Left ventricle myocardium inferior (tissue), 1 donor: Measurements from ENCODE around the gene FNDC11. TPM values are rescaled to one million over a fixed set of nuclear protein-coding genes. Genes with fewer than 3 reads are reported as not detected.

Experiments used
- DNase-seq: peaks from one replicate; pipeline ENCODE4 v3.0.0-alpha.2; 2020
- H3K27ac ChIP-seq: fragments of 200-600 bp; replicated peaks from 2 replicates; pipeline ENCODE4 v1.8.0; 2021
- H3K27me3 ChIP-seq: fragments of 200-600 bp; 2 replicates; pipeline ENCODE4 v1.8.0; 2021; ENCODE audit warnings: low read depth
- H3K36me3 ChIP-seq: fragments of 200-600 bp; 2 replicates; pipeline ENCODE4 v1.8.0; 2021
- H3K4me1 ChIP-seq: fragments of 200-600 bp; 2 replicates; pipeline ENCODE4 v1.8.0; 2021
- H3K4me3 ChIP-seq: fragments of 200-600 bp; 2 replicates; pipeline ENCODE4 v1.8.0; 2021; ENCODE audit warnings: mild to moderate bottlenecking, moderate library complexity
- H3K9me3 ChIP-seq: fragments of 200-600 bp; replicated peaks from 2 replicates; pipeline ENCODE4 v1.8.0; 2021
- intact Hi-C: fragments of 100-400 bp; cut with micrococcal nuclease; formaldehyde crosslinking; loops from one replicate; pipeline ENCODE4 v1.11.0; 2022
- total RNA-seq: library from RNA; stranded (reverse); fragmentation: NEBNext Ultra II Directional; extraction: Animal tissue kit (Norgen Biotek cat#: 25700); gene quantifications from one replicate; pipeline ENCODE4 v1.2.1, GENCODE V29; 2021
- TF ChIP-seq, protein P1 (sequence below): fragments of 200-600 bp; IDR thresholded peaks from 2 replicates; pipeline ENCODE4 v1.8.0; 2021; ENCODE audit warnings: antibody characterized with exemption, mild to moderate bottlenecking, borderline replicate concordance
- donor health status: DM: no; HTN: yes; CAD: no; lungs with severe emphysema.

FNDC11 gene
- total RNA-seq, 1 donor from 2014 or later = 0.14 TPM

DNA sequence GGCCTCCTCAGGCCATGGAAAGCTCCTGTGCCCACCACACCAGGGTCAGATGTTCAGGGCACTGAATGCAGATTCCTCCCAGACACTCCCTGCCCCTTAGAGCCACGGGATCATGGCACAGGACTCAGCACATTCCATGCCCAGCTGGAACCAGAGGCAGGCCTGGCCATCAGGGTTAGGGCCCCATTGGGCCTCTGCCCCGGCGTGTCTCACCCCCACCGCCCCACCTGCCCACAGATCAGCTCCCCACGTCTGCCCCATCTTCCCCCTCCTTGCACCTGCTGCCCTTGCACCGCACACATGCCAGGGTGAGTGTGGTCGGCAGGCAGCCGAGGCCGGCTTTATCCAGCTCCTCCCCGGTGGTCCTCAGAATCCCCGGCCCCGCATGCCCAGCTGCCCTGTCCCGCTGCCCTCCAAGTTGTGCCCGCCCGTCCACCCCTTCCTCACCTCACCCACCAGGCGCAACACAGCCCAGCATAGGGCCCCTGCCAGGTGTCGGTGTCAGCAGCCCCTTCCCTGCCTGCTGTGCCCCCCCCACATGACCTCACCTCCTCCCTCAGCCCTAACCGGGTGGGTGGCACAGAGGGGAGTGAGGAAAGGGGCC, 4.2 kb upstream of the FNDC11 start:
- Histone ChIP-seq H3K36me3 (no peaks in the 10 kb centered on the region), H3K27ac (no peak overlapping the region), H3K27me3 (peaks cover 77% of the 10 kb centered on the region), H3K4me1 (peaks cover 14% of the 10 kb centered on the region), H3K4me3 (no peak overlapping the region), H3K9me3 (no peaks in the 10 kb centered on the region)
- TF ChIP-seq, protein P1, sequence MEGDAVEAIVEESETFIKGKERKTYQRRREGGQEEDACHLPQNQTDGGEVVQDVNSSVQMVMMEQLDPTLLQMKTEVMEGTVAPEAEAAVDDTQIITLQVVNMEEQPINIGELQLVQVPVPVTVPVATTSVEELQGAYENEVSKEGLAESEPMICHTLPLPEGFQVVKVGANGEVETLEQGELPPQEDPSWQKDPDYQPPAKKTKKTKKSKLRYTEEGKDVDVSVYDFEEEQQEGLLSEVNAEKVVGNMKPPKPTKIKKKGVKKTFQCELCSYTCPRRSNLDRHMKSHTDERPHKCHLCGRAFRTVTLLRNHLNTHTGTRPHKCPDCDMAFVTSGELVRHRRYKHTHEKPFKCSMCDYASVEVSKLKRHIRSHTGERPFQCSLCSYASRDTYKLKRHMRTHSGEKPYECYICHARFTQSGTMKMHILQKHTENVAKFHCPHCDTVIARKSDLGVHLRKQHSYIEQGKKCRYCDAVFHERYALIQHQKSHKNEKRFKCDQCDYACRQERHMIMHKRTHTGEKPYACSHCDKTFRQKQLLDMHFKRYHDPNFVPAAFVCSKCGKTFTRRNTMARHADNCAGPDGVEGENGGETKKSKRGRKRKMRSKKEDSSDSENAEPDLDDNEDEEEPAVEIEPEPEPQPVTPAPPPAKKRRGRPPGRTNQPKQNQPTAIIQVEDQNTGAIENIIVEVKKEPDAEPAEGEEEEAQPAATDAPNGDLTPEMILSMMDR = no peak
- no peak for DNase-seq
- intact Hi-C loops = no loop called here

DNA sequence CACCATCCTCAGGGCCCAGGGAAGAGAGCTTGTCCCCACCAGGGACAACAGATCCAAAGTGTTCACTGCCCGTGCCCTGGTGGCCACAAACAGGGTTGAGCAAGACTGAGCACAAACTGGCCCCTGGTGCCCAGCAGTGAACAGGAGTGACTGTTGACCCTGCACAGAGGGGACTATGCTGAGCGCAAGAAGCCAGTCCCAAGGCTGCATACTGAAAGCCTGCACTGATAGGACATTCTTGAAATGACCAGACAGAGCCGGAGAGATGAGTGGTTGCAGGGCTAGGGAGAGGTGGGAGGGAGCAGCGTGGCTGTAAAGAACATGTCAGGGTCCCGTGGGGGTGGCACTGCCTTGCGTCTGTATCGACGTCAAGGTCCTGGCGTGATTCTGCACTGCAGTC, 2.9 kb upstream of the FNDC11 start:
- Histone ChIP-seq H3K4me3 (no peak overlapping the region), H3K9me3 (no peaks in the 10 kb centered on the region), H3K36me3 (no peaks in the 10 kb centered on the region), H3K4me1 (peaks cover 14% of the 10 kb centered on the region), H3K27ac (no peak overlapping the region), H3K27me3 (peaks cover 66% of the 10 kb centered on the region)
- no peak for DNase-seq
- intact Hi-C loops = no loop called here
- TF ChIP-seq, protein P1 = no peak

DNA sequence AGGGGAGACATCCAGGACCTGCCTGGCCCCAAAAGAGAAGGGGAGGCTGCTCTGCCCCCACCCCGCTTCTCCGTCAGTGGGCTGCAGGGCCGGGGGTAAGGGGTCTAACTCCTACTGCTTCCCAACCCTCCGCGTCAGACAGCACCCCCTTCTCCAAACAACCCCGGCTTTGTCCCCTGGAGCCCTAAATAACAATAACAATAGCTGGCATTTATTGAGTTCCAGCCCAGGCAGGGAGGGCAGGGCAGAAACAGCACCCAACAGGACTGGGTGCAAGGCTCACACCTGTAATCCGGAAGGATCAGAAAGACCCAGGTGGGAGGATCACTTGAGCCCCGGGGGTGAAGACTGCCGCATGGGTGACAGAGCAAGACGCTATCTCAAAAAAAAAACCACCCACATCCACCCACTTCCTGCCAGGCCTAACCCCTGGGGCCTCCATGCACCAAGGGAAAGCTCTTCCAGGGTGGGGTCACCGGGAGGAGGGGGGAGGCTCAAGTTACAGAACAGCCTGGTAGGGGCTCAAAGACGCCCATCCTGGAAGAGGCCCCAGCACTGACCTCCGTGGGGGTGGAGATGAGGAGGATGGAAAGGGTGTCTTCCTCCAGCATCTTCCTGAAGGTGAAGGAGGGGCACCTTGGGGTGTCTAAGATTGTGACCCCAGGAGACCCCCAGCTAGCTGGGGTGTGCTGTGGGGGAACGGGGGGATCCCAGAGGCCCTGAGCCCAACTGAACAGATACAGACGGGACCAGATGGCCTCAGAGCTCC, 1.3 kb upstream of the FNDC11 start:
- H3K27ac ChIP-seq = no peak overlapping the region
- no peak overlapping the region for H3K4me3 ChIP-seq
- intact Hi-C loops = no loop called here
- no peaks in the 10 kb centered on the region for H3K36me3 ChIP-seq
- TF ChIP-seq, protein P1 = no peak
- DNase-seq = no peak
- peaks cover 14% of the 10 kb centered on the region for H3K4me1 ChIP-seq
- H3K9me3 ChIP-seq = no peaks in the 10 kb centered on the region
- peaks cover 50% of the 10 kb centered on the region for H3K27me3 ChIP-seq

DNA sequence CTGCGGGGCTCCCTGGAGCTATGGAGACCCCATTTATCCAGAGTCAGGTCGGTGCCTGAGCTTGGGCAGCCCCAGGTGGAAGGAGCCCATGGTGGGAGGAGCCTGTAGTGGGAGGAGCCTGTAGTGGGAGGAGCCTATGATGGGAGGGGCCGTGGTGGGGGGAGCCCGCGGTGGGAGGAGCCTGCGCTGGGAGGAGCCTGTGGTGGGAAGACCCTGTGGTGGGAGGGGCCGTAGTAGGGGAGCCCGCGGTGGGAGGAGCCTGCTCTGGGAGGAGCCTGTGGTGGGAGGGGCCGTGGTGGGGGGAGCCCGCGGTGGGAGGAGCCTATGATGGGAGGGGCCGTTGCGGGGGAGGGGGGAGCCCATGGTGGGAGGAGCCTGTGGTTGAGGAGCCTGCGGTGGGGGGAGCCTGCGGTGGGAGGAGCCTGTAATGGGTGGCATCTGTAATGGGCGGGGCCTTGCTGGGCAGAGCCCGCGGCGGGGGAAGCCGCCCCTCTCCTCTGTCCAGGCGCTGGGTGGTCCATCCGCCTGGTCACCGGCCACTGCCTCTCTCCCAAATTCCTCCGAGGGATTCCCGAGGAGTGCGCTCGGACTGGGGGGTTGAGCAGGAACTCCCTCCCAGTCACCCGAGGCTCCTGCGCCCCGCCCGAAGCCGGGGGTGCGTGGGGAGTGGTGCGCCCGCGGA, 567 bp upstream of the FNDC11 start:
- peaks cover 14% of the 10 kb centered on the region for H3K4me1 ChIP-seq
- H3K4me3 ChIP-seq = peak overlapping the region; percentile 72
- peaks cover 43% of the 10 kb centered on the region for H3K27me3 ChIP-seq
- DNase-seq = peak; percentile 72
- no peak overlapping the region for H3K27ac ChIP-seq
- TF ChIP-seq, protein P1 = no peak
- peaks cover 3% of the 10 kb centered on the region for H3K36me3 ChIP-seq
- intact Hi-C loops = no loop called here
- no peaks in the 10 kb centered on the region for H3K9me3 ChIP-seq

DNA sequence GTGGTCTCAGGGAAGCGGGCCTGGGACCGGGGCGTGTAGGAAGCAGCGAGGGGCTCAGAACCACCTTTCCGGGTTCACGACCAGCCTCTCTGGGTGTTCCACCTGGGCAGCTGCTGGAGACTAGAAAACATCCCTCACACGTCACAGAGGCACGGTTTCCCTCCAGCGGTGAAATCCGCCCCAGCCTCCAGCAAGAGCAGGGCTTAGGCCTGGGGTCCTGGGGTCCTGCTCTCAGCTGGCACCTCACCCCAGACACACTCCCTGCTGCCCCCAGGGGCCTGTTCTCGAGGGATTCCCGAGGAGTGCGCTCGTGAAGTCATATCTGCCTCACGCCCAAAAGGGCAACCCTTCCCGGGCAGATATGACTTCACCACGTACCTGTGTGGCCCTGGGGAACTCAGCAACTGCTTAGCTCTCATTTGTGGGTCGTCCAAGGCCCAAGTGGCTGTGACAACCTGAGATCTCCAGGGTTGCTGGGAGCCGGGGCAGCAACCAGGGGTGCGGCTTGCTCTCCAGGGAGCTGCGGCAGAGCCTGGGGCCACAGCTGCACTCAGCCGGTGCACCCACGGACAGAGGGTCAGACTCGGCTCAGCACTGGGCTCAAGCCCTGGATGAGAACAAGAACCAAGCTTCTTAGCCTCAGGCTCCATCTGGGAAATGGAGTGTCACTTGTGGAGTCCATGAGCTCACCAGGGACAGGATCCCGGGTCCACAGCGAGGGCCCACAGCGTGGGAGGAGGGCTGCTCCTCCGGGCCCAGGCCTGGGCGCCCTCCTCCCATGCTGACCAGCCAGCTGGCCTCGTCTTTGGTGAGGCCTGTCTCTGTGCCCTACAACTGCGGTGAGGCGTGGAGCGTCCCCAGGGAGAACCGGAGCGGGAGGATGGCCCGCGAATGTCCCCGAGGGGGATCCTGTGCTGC, 661 bp downstream of the FNDC11 start:
- H3K9me3 ChIP-seq = no peaks in the 10 kb centered on the region
- TF ChIP-seq, protein P1 = no peak
- H3K4me1 ChIP-seq = peaks cover 14% of the 10 kb centered on the region
- DNase-seq = no peak
- peaks cover 11% of the 10 kb centered on the region for H3K36me3 ChIP-seq
- H3K27ac ChIP-seq = no peak overlapping the region
- intact Hi-C loops = no loop called here
- peak overlapping the region; percentile 72 for H3K4me3 ChIP-seq
- H3K27me3 ChIP-seq = peaks cover 32% of the 10 kb centered on the region
